Sigmoid colon (tissue), 7 donors: Measurements from ENCODE around the gene MAP1LC3A. TPM values are rescaled to one million over a fixed set of nuclear protein-coding genes. Genes with fewer than 3 reads are reported as not detected.
"Not testable (repeated sequence)": the region's sequence is repeated elsewhere in the genome, so short reads cannot be mapped to it uniquely, and the experiment has no call there.

Experiments
- DNase-seq: peaks from one replicate; pipeline ENCODE4 v3.0.0-alpha.2; 2019
- H3K27ac ChIP-seq, 4 donors: fragments of 200-600 bp; sonication (generic); one replicate each; pipeline ENCODE4 v1.5.1; 2016 to 2019; ENCODE audit warnings: mild to moderate bottlenecking in 1 of 4
- H3K27me3 ChIP-seq, 3 donors: fragments of 200-600 bp; sonication (generic); one replicate each; pipeline ENCODE4 v1.5.1; 2019; ENCODE audit warnings: mild to moderate bottlenecking in 1 of 3
- H3K36me3 ChIP-seq, 4 donors: fragments of 200-600 bp; sonication (generic); one replicate each; pipeline ENCODE4 v1.5.1; 2016 to 2019
- H3K4me1 ChIP-seq, 4 donors: fragments of 200-600 bp; sonication (generic); one replicate each; pipeline ENCODE4 v1.5.1; 2017 to 2019
- H3K4me3 ChIP-seq, 4 donors: fragments of 200-600 bp; sonication (generic); one replicate each; pipeline ENCODE4 v1.5.1; 2017 to 2019; ENCODE audit warnings: mild to moderate bottlenecking in 2 of 4, moderate library complexity in 1 of 4
- H3K9me3 ChIP-seq, 4 donors: fragments of 200-600 bp in 3 of 4; sonication (generic) in 3 of 4; one replicate each; pipeline versions ENCODE4 v1.5.1 to v1.6.1; 2013 to 2019
- EP300 ChIP-seq, 4 donors: sonication (generic); formaldehyde crosslinking; IDR thresholded peaks; one replicate each; pipeline ENCODE4 v1.6.1; 2017; ENCODE audit warnings: antibody characterized with exemption in 4 of 4
- POLR2A ChIP-seq, 2 donors: fragments of 450-650 bp; IDR thresholded peaks; one replicate each; pipeline ENCODE4 v1.6.1; 2016; ENCODE audit warnings: antibody characterized with exemption in 2 of 2, mild to moderate bottlenecking in 2 of 2, moderate library complexity in 2 of 2
- POLR2AphosphoS5 ChIP-seq, 4 donors: sonication (generic); formaldehyde crosslinking; IDR thresholded peaks; one replicate each; pipeline ENCODE4 v1.6.1; 2017; ENCODE audit warnings: antibody characterized with exemption in 4 of 4
- WGBS, 2 donors: extraction: QIAGEN DNeasy Blood & Tissue Kit; methylation state at CpG; one replicate each; pipeline ENCODE4 v1.1.7; 2013; 5-methylcytosine and 5-hydroxymethylcytosine counted together
- intact Hi-C: fragments of 100-400 bp; cut with DNase I; formaldehyde crosslinking; loops from one replicate; pipeline ENCODE4 v1.15.1; 2023
- polyA plus RNA-seq, 3 donors: library from polyadenylated mRNA; stranded (reverse); fragments of 200-250 nt; gene quantifications; one replicate each; pipeline ENCODE4 v1.2.3, GENCODE V29; 2013
- total RNA-seq, 4 donors: library from RNA; depleted of rRNA; stranded (reverse); fragments of >200 nt; gene quantifications; one replicate each; pipeline ENCODE4 v1.1.0, GENCODE V29; 2016
- TF ChIP-seq, protein P1 (sequence below), 4 experiments: fragments of 450-650 bp in 3 of 4; fragments of 200-600 bp in 1 of 4; IDR thresholded peaks; one replicate each; pipeline ENCODE4 v1.5.1; 2016 to 2019; ENCODE audit warnings: antibody characterized with exemption in 4 of 4, mild to moderate bottlenecking in 3 of 4, moderate library complexity in 2 of 4
- donor health status: healthy with polysubstance abuse.
- donor health status: Bipolar disorder and iron deficiency.
- donor health status: healthy.

MAP1LC3A gene
- total and polyA plus RNA-seq, 7 donors: 45.5 to 88.1 (median 51.0) TPM

DNA sequence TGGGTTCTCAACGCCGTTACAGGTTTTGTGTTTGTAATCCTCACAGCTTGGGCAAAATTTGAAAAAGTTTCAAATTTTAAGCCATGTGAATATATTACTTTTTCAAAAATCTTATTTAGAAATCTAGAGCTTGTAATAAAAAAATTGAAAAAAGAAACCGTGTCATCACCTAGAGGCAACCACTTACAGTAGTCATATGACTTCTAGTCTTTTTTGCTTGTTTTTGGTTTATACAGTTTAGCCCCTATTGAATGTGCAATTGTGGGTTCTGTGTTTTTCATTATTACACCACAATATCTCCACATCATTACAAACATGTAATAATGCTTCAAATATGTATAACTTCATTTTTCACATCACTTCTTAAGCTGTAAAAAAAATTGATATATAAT lies 41.4 kb upstream of the MAP1LC3A start:
- intact Hi-C loops: loop anchor here (2.0 kb wide), 1 partner anchor 42 kb away; the partner anchor contains the start of gene MAP1LC3A
- peaks cover 0 to 14% (median under 1%) of the 10 kb centered on the region in 4 donors for H3K36me3 ChIP-seq
- H3K4me3 ChIP-seq: peak overlapping the region; percentile 51 to 78 (median 67)
- 0% methylated on average over 3 of the region's 3 CpGs for WGBS, 2 donors
- H3K27me3 ChIP-seq: no peaks in the 10 kb centered on the region
- TF ChIP-seq, protein P1, sequence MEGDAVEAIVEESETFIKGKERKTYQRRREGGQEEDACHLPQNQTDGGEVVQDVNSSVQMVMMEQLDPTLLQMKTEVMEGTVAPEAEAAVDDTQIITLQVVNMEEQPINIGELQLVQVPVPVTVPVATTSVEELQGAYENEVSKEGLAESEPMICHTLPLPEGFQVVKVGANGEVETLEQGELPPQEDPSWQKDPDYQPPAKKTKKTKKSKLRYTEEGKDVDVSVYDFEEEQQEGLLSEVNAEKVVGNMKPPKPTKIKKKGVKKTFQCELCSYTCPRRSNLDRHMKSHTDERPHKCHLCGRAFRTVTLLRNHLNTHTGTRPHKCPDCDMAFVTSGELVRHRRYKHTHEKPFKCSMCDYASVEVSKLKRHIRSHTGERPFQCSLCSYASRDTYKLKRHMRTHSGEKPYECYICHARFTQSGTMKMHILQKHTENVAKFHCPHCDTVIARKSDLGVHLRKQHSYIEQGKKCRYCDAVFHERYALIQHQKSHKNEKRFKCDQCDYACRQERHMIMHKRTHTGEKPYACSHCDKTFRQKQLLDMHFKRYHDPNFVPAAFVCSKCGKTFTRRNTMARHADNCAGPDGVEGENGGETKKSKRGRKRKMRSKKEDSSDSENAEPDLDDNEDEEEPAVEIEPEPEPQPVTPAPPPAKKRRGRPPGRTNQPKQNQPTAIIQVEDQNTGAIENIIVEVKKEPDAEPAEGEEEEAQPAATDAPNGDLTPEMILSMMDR (IDR thresholded peaks at IDR 0.05): no peak
- TF ChIP-seq POLR2A (IDR thresholded peaks at IDR 0.05) (no peak), EP300 (IDR thresholded peaks at IDR 0.05) (no peak), POLR2AphosphoS5 (IDR thresholded peaks at IDR 0.05) (no peak)
- peaks cover 0 to 60% (median 35%) of the 10 kb centered on the region in 4 donors for H3K4me1 ChIP-seq
- DNase-seq: no peak
- H3K27ac ChIP-seq: peak overlapping the region; percentile 83 to 98 (median 92)
- H3K9me3 ChIP-seq: no peaks in the 10 kb centered on the region

DNA sequence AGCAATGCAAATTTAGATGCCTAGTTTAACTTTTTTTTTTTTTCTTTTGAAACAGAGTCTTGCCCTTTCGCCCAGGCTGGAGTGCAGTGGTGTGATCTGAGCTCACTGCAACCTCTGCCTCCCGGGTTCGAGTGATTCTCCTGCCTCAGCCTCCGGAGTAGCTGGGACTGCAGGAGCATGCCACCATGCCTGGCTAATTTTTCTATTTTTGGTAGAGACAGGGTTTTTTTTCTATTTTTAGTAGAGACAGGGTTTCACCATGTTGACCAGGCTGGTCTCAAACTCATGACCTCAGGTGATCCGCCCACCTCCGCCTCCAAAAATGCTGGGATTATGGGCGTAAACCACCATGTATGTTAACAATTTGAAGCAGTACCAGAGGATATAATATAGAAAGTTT lies 39.7 kb upstream of the MAP1LC3A start:
- H3K9me3 ChIP-seq, intact Hi-C loops, H3K27me3 ChIP-seq, H3K4me3 ChIP-seq, H3K27ac ChIP-seq, DNase-seq: not testable (repeated sequence)
- H3K4me1 ChIP-seq: peaks cover 0 to 78% (median 51%) of the 10 kb centered on the region in 4 donors
- WGBS, 2 donors: 95 to 96% methylated on average over 7 of the region's 7 CpGs
- H3K36me3 ChIP-seq: peaks cover 0 to 14% (median 0%) of the 10 kb centered on the region in 4 donors

DNA sequence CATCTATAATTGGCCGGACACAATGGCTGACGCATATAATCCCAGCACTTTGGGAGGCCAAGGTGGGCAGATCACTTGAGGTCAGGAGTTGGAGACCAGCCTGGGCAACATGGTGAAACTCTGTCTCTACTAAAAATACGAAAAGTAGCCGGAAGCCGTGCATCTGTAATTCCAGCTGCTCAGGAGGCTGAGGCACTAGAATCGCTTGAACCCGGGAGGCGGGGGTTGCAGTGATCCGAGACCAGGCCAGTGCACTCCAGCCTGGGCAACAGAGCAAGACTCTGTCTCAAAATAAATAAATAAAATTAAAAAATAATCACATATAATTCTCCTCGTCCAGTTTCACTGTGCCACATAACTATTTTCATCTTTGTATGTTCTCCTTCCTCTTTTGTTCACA lies 38.7 kb upstream of the MAP1LC3A start:
- H3K4me1 ChIP-seq: peaks cover 0 to 79% (median 53%) of the 10 kb centered on the region in 4 donors
- intact Hi-C loops: not testable (repeated sequence)

DNA sequence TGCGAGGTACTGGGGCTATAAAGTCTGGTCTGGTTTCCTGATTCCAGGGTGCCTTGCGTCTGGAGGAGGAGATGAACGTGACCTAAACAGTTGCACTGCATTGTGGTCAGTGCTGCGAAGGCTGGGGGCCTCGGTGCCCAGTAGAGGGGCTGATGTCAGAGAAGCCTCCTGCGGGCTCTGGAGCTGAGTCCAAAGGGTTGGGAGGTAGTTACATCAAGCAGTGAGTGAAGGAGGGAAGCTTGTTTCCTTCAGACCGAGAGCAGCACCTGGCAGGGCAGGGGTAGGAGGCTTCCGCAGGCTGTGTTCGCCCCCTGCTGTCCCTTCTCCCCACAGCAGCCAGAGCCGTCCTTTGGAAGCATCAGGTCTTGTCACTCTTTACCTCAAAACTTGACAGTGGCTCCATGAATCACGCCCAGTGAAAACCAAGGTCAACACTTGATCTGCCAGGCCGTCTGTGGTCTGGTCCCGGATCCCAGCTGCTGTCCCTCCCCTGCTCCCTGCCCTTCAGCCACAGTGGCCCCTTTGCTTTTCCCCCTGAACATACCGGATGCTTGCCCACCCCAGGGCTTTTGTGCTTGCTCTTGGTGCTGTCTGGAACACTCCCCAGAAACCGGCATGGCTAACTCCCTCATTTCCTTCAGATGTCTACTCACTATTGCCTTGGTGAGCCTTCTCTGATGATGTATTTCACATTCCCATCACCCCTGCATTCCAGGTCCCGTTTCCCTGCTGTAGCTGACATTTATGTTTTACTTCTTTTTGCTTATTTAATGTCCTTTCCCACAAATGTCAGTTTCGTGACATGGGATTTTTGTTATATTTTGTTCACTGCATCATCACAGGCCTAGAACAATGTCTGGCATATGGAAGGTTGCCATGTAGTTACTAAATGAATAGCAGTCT lies 35.3 kb upstream of the MAP1LC3A start:
- Histone ChIP-seq H3K27ac (peak overlapping the region; percentile 75 to 86 (median 82)), H3K36me3 (peaks cover 9 to 28% (median 11%) of the 10 kb centered on the region in 4 donors), H3K4me3 (no peak overlapping the region), H3K4me1 (peaks cover 0 to 79% (median 57%) of the 10 kb centered on the region in 4 donors), H3K27me3 (no peaks in the 10 kb centered on the region), H3K9me3 (no peaks in the 10 kb centered on the region)
- 27 to 50% methylated on average over 17 of the region's 17 CpGs for WGBS, 2 donors
- DNase-seq: no peak
- intact Hi-C loops: loop anchor here (2.0 kb wide), 1 partner anchor 210 kb away; no protein-coding TSS in a partner anchor
- TF ChIP-seq, protein P1 (IDR thresholded peaks at IDR 0.05): peak in 3 of 4 experiments; percentile 41 to 43 (median 41)
- TF ChIP-seq EP300 (IDR thresholded peaks at IDR 0.05) (no peak), POLR2AphosphoS5 (IDR thresholded peaks at IDR 0.05) (no peak), POLR2A (IDR thresholded peaks at IDR 0.05) (no peak)

More for the DNA sequence above, 38.7 kb upstream of the MAP1LC3A start:
- peaks cover 0 to 14% (median 0%) of the 10 kb centered on the region in 4 donors for H3K36me3 ChIP-seq
- not testable (repeated sequence) for H3K27me3 ChIP-seq, H3K9me3 ChIP-seq, H3K4me3 ChIP-seq, H3K27ac ChIP-seq, DNase-seq
- 91 to 92% methylated on average over 10 of the region's 10 CpGs for WGBS, 2 donors

DNA sequence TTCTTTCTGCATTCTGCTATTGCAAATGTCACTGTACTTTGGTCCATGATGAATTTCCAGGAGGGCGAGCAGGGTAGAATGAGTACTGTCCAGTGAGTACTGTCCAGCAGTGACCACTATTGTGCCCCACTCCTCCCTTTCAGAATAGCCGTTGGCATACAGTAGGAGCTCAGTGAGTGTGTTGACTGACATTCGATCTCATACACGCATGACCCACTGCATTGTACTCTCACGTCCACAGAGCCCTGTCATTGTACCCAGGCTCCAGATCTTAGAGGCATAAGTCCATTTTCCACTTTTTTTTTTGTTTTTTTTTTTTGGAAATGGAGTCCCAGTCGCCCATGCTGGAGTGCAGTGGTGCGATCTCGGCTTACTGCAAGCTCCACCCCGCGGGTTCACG lies 34.1 kb upstream of the MAP1LC3A start:
- DNase-seq: no peak
- Histone ChIP-seq H3K27ac (peak overlapping the region; percentile 75 to 86 (median 82)), H3K4me3 (no peak overlapping the region), H3K9me3 (no peaks in the 10 kb centered on the region), H3K36me3 (peaks cover 9 to 38% (median 19%) of the 10 kb centered on the region in 4 donors), H3K4me1 (peaks cover 0 to 81% (median 62%) of the 10 kb centered on the region in 4 donors), H3K27me3 (no peaks in the 10 kb centered on the region)
- WGBS, 2 donors: 92% methylated on average over 11 of the region's 11 CpGs
- TF ChIP-seq POLR2A (IDR thresholded peaks at IDR 0.05): no peak
- no peak for TF ChIP-seq EP300 (IDR thresholded peaks at IDR 0.05)
- no peak for TF ChIP-seq POLR2AphosphoS5 (IDR thresholded peaks at IDR 0.05)
- TF ChIP-seq, protein P1 (IDR thresholded peaks at IDR 0.05): no peak
- intact Hi-C loops: no loop called here
